Natural killer cell treated with Interleukin-12 subunit alpha and Interleukin-12 subunit beta and Interleukin-15 and Interleukin-18, amount 100 ng/mL, for 72 hours (primary cell): ENCODE data around the gene KRT35. TPM values are rescaled to one million over a fixed set of nuclear protein-coding genes. Genes with fewer than 3 reads are reported as not detected.

ENCODE experiments used
- total RNA-seq, 2 donors: library from RNA; stranded (reverse); gene quantifications; one replicate each; pipeline ENCODE4 v1.2.3, GENCODE V29; 2022

The KRT35 gene
- total RNA-seq, 2 donors from 2014 or later, result not detected

Other genes starting within 250 kb of the KRT35 start
- gene KRTAP9-3, start 248.7 kb downstream of the KRT35 start, total RNA-seq, result not detected
- not detected for gene KRTAP9-8, start 243.2 kb downstream of the KRT35 start, total RNA-seq
- gene KRTAP9-4, start 231.5 kb downstream of the KRT35 start, total RNA-seq, result not detected
- gene KRTAP9-9, start 225.8 kb downstream of the KRT35 start, total RNA-seq, result not detected
- not detected for gene KRTAP9-6, start 215.8 kb downstream of the KRT35 start, total RNA-seq
- gene KRTAP9-7, start 205.5 kb downstream of the KRT35 start, total RNA-seq, result not detected
- not detected for gene KRTAP29-1, start 178.3 kb downstream of the KRT35 start, total RNA-seq
- not detected for gene KRTAP16-1, start 171.8 kb downstream of the KRT35 start, total RNA-seq
- gene KRTAP17-1, start 165.4 kb downstream of the KRT35 start, total RNA-seq, result not detected
- not detected for gene KRT33A, start 130.3 kb downstream of the KRT35 start, total RNA-seq
- gene KRT33B, start 111.3 kb downstream of the KRT35 start, total RNA-seq, result not detected
- not detected for gene KRT34, start 98.8 kb downstream of the KRT35 start, total RNA-seq
- gene KRT31, start 83.5 kb downstream of the KRT35 start, total RNA-seq, result not detected
- gene KRT37, start 56.6 kb downstream of the KRT35 start, total RNA-seq, result not detected
- not detected for gene KRT38, start 40.2 kb downstream of the KRT35 start, total RNA-seq
- gene KRT32, start 13.8 kb downstream of the KRT35 start, total RNA-seq, result not detected
- gene KRT36, start 8.8 kb upstream of the KRT35 start, total RNA-seq, result not detected
- not detected for gene KRT13, start 24.5 kb upstream of the KRT35 start, total RNA-seq
- gene KRT15, start 37.7 kb upstream of the KRT35 start, total RNA-seq, result not detected
- not detected for gene KRT19, start 47.2 kb upstream of the KRT35 start, total RNA-seq
- gene KRT9, start 90.9 kb upstream of the KRT35 start, total RNA-seq, result not detected
- not detected for gene KRT14, start 105.7 kb upstream of the KRT35 start, total RNA-seq
- not detected for gene KRT16, start 131.6 kb upstream of the KRT35 start, total RNA-seq
- gene KRT17, start 143.4 kb upstream of the KRT35 start, total RNA-seq, result not detected
- 1,000 to 10,000 TPM; 1,047 to 1,473 TPM for gene EIF1, start 207.7 kb upstream of the KRT35 start, total RNA-seq
- gene GAST, start 231.2 kb upstream of the KRT35 start, total RNA-seq, result not detected